ENCODE results near the gene PPP1R14D.

- TF ChIP-seq, protein P1, sequence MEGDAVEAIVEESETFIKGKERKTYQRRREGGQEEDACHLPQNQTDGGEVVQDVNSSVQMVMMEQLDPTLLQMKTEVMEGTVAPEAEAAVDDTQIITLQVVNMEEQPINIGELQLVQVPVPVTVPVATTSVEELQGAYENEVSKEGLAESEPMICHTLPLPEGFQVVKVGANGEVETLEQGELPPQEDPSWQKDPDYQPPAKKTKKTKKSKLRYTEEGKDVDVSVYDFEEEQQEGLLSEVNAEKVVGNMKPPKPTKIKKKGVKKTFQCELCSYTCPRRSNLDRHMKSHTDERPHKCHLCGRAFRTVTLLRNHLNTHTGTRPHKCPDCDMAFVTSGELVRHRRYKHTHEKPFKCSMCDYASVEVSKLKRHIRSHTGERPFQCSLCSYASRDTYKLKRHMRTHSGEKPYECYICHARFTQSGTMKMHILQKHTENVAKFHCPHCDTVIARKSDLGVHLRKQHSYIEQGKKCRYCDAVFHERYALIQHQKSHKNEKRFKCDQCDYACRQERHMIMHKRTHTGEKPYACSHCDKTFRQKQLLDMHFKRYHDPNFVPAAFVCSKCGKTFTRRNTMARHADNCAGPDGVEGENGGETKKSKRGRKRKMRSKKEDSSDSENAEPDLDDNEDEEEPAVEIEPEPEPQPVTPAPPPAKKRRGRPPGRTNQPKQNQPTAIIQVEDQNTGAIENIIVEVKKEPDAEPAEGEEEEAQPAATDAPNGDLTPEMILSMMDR (IDR thresholded peaks at IDR 0.05): no peak
- TF ChIP-seq POLR2AphosphoS5 (IDR thresholded peaks at IDR 0.05) (no peak), POLR2A (IDR thresholded peaks at IDR 0.05) (no peak), EP300 (IDR thresholded peaks at IDR 0.05) (no peak)
Measured at GRCh38 chr15:40766194-40766815, 62.2 kb downstream of the PPP1R14D start.
